SK-N-SH (cell line): ENCODE data around the gene ACBD7. TPM values are rescaled to one million over a fixed set of nuclear protein-coding genes. Genes with fewer than 3 reads are reported as not detected.

ENCODE experiments used
- CTCF ChIA-PET: fragments of 300-600, 350-600 bp; formaldehyde crosslinking; extraction: SDS; loops from one replicate; lab custom pipeline; 2021; lab: Yijun Ruan, JAX
- POLR2A ChIA-PET: fragments of 350-600 bp; sonication (Branson Sonifier 250); formaldehyde crosslinking; extraction: SDS; loops from one replicate; lab custom pipeline; 2020; ENCODE audit warnings: antibody characterized with exemption, inconsistent platforms; lab: Yijun Ruan, JAX
- DNase-seq: peaks from one replicate; pipeline ENCODE4 v3.0.0; 2012
- H2AFZ ChIP-seq: fragments of 200-600 bp; sonication (generic); 2 replicates; pipeline ENCODE4 v1.8.1; 2016; ENCODE audit warnings: antibody characterized with exemption, mild to moderate bottlenecking, low read depth
- H3F3A ChIP-seq: fragments of 200-600 bp; sonication (generic); replicated peaks from 2 replicates; pipeline ENCODE3; 2016; ENCODE audit warnings: antibody characterized with exemption, mild to moderate bottlenecking; ENCODE audit not compliant: insufficient read depth
- H3K27ac ChIP-seq, 2 experiments: fragments of 200-500 bp in 1 of 2; fragments of 200-600 bp in 1 of 2; sonication (Bioruptor generic) in 1 of 2; sonication (generic), shearing (Covaris generic) in 1 of 2; 2 replicates each; pipeline versions ENCODE4 v1.5.1 to v1.6.1; 2014 to 2016; ENCODE audit warnings: low read depth in 2 of 2, inconsistent platforms in 1 of 2, low read length in 1 of 2, mild to moderate bottlenecking in 1 of 2, mixed read lengths in 1 of 2
- H3K27me3 ChIP-seq: fragments of 200-600 bp; sonication (generic), shearing (Covaris generic); 2 replicates; pipeline ENCODE4 v1.6.1; 2016; ENCODE audit warnings: mixed run types; ENCODE audit not compliant: insufficient read depth
- H3K36me3 ChIP-seq, 2 experiments: fragments of 200-500 bp in 1 of 2; fragments of 200-600 bp in 1 of 2; sonication (Bioruptor generic) in 1 of 2; sonication (generic) in 1 of 2; replicated peaks in 1 of 2; 2 replicates each; pipeline versions ENCODE3 to v1.5.1; 2014 to 2016; ENCODE audit warnings: low read length in 1 of 2, mild to moderate bottlenecking in 1 of 2; ENCODE audit not compliant: insufficient read depth in 2 of 2, control insufficient read depth in 1 of 2
- H3K4me1 ChIP-seq, 2 experiments: fragments of 200-500 bp in 1 of 2; fragments of 200-600 bp in 1 of 2; sonication (Bioruptor generic) in 1 of 2; sonication (generic), shearing (Covaris generic) in 1 of 2; 2 replicates each; pipeline versions ENCODE4 v1.5.1 to v1.6.1; 2014 to 2016; ENCODE audit warnings: low read depth in 1 of 2, low read length in 1 of 2, mixed run types in 1 of 2; ENCODE audit not compliant: insufficient read depth in 2 of 2, control insufficient read depth in 1 of 2
- H3K4me2 ChIP-seq: fragments of 200-600 bp; sonication (generic), shearing (Covaris generic); 2 replicates; pipeline ENCODE4 v1.6.1; 2017; ENCODE audit warnings: mixed run types
- H3K4me3 ChIP-seq, 2 experiments: fragments of 200-500 bp in 1 of 2; fragments of 200-600 bp in 1 of 2; sonication (Bioruptor generic) in 1 of 2; sonication (generic), shearing (Covaris generic) in 1 of 2; 2 replicates each; pipeline versions ENCODE4 v1.5.1 to v1.8.1; 2014 to 2016; ENCODE audit warnings: low read depth in 2 of 2, inconsistent platforms in 1 of 2, low read length in 1 of 2, mild to moderate bottlenecking in 1 of 2, mixed read lengths in 1 of 2, moderate library complexity in 1 of 2
- H3K79me2 ChIP-seq: fragments of 200-600 bp; sonication (generic); 2 replicates; pipeline ENCODE4 v1.8.1; 2017; ENCODE audit warnings: mild to moderate bottlenecking; ENCODE audit not compliant: insufficient read depth
- H3K9ac ChIP-seq: fragments of 200-600 bp; sonication (generic); 2 replicates; pipeline ENCODE4 v1.6.1; 2017; ENCODE audit warnings: mixed run types
- H3K9me2 ChIP-seq: fragments of 200-600 bp; sonication (generic); 2 replicates; pipeline ENCODE4 v1.6.1; 2017; ENCODE audit warnings: mixed run types
- H3K9me3 ChIP-seq: fragments of 200-600 bp; sonication (generic); 2 replicates; pipeline ENCODE4 v1.6.1; 2017; ENCODE audit warnings: mixed run types, mild to moderate bottlenecking, moderate library complexity
- H4K20me1 ChIP-seq: fragments of 200-600 bp; sonication (generic); 2 replicates; pipeline ENCODE4 v1.6.1; 2017; ENCODE audit warnings: mild to moderate bottlenecking, mixed run types; ENCODE audit not compliant: insufficient read depth
- CTCF ChIP-seq: fragments of 200-600 bp; sonication (generic); IDR thresholded peaks from 2 replicates; pipeline ENCODE4 v1.6.1; 2017; ENCODE audit warnings: antibody characterized with exemption, mild to moderate bottlenecking, moderate library complexity
- FOSL2 ChIP-seq: IDR thresholded peaks from 2 replicates; pipeline ENCODE4 v1.4.0; 2012; ENCODE audit warnings: low read depth, mild to moderate bottlenecking, moderate library complexity, borderline replicate concordance
- FOXM1 ChIP-seq: IDR thresholded peaks from 2 replicates; pipeline ENCODE4 v1.4.0; 2012; ENCODE audit warnings: low read depth, mild to moderate bottlenecking
- GABPA ChIP-seq: IDR thresholded peaks from 2 replicates; pipeline ENCODE4 v1.4.0; 2012; ENCODE audit warnings: low read depth, mild to moderate bottlenecking
- IRF3 ChIP-seq: fragments of 150-350 bp; IDR thresholded peaks from 2 replicates; pipeline ENCODE4 v1.6.1; 2016; ENCODE audit warnings: mild to moderate bottlenecking, low read depth, low read length
- JUND ChIP-seq: IDR thresholded peaks from 2 replicates; pipeline ENCODE4 v1.4.0; 2012
- MXI1 ChIP-seq: IDR thresholded peaks from 2 replicates; pipeline ENCODE4 v1.6.1; 2012; ENCODE audit warnings: mild to moderate bottlenecking, low read depth, low read length, improper control_type of control experiment
- NRF1 ChIP-seq: IDR thresholded peaks from 2 replicates; pipeline ENCODE4 v1.6.1; 2012; ENCODE audit warnings: low read depth, mild to moderate bottlenecking, low read length
- RAD21 ChIP-seq: IDR thresholded peaks from 2 replicates; pipeline ENCODE4 v1.6.1; 2012; ENCODE audit warnings: mild to moderate bottlenecking, low read length
- RXRA ChIP-seq: IDR thresholded peaks from 2 replicates; pipeline ENCODE4 v1.4.0; 2012; ENCODE audit warnings: low read depth, mild to moderate bottlenecking, borderline replicate concordance
- SMC3 ChIP-seq: IDR thresholded peaks from 2 replicates; pipeline ENCODE4 v1.6.1; 2012; ENCODE audit warnings: low read depth, low read length, improper control_type of control experiment
- USF2 ChIP-seq: fragments of 150-350 bp; IDR thresholded peaks from 2 replicates; pipeline ENCODE4 v1.6.1; 2017; ENCODE audit warnings: antibody characterized with exemption, low read length, low read depth, borderline replicate concordance
- YY1 ChIP-seq: IDR thresholded peaks from 2 replicates; pipeline ENCODE4 v1.4.0; 2012; ENCODE audit warnings: low read depth, mild to moderate bottlenecking
- WGBS: methylation state at CpG from one replicate; pipeline ENCODE4 v1.1.6; 2017; ENCODE audit warnings: low lambda C conversion rate; 5-methylcytosine and 5-hydroxymethylcytosine counted together
- polyA plus RNA-seq, 3 experiments: library from polyadenylated mRNA; depleted of rRNA; stranded (reverse); fragments of >200 nt; gene quantifications; 2 replicates each; pipeline ENCODE4 v1.2.3, GENCODE V29; 2012
- TF ChIP-seq, protein P1 (sequence below): IDR thresholded peaks from 2 replicates; pipeline ENCODE4 v1.4.0; 2012; ENCODE audit warnings: low read depth

ACBD7 gene
- polyA plus RNA-seq, 1 of the 3 experiments (the other 2 are of a cell fraction), result 0.92 TPM

GRCh38 chr10:15112657-15113056, 24.1 kb upstream of the ACBD7 start:
- Histone ChIP-seq H3K9ac (no peak overlapping the region), H3K27me3 (no peaks in the 10 kb centered on the region), H3K4me3 (no peak overlapping the region), H3K36me3 (peaks cover 31 to 58% of the 10 kb centered on the region in 2 experiments)
- CTCF ChIA-PET, result no interaction called here
- TF ChIP-seq MXI1 (no peak), NRF1 (no peak), IRF3 (no peak), RXRA (no peak), JUND (no peak), USF2 (no peak), FOSL2 (no peak), YY1 (no peak), SMC3 (no peak), GABPA (no peak), RAD21 (no peak), CTCF (no peak), FOXM1 (no peak)
- TF ChIP-seq, protein P1, sequence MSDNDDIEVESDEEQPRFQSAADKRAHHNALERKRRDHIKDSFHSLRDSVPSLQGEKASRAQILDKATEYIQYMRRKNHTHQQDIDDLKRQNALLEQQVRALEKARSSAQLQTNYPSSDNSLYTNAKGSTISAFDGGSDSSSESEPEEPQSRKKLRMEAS, result no peak
- TF ChIP-seq, all 33 proteins: peak for 0
- Histone ChIP-seq H3F3A (peaks cover 5% of the 10 kb centered on the region), H4K20me1 (no peaks in the 10 kb centered on the region), H3K9me3 (no peaks in the 10 kb centered on the region), H3K4me2 (no peak overlapping the region), H3K9me2 (no peaks in the 10 kb centered on the region), H3K79me2 (peaks cover 5% of the 10 kb centered on the region; the same call in 1 of the 2 replicates), H3K4me1 (no peaks in the 10 kb centered on the region), H2AFZ (no peak overlapping the region), H3K27ac (no peak overlapping the region)
- POLR2A ChIA-PET, result no interaction called here
- WGBS, result 95% methylated on average over 13 of the region's 13 CpGs
- DNase-seq, result no peak
